Suprapubic skin (tissue), 4 donors: Measurements from ENCODE around the gene ADCYAP1R1.

Source experiments
- POLR2A ChIP-seq, 2 donors: fragments of 450-650 bp; IDR thresholded peaks; one replicate each; pipeline ENCODE4 v1.6.1; 2017; ENCODE audit warnings: antibody characterized with exemption in 2 of 2, mild to moderate bottlenecking in 2 of 2, moderate library complexity in 2 of 2
- POLR2AphosphoS5 ChIP-seq, 3 donors: sonication (generic); formaldehyde crosslinking; IDR thresholded peaks; one replicate each; pipeline ENCODE4 v1.6.1; 2017; ENCODE audit warnings: antibody characterized with exemption in 3 of 3
- TF ChIP-seq, protein P1 (sequence below), 2 donors: fragments of 200-600 bp in 1 of 2; fragments of 450-650 bp in 1 of 2; sonication (generic) in 1 of 2; IDR thresholded peaks; one replicate each; pipeline ENCODE4 v1.5.1; 2016 to 2019; ENCODE audit warnings: antibody characterized with exemption in 2 of 2, mild to moderate bottlenecking in 1 of 2, moderate library complexity in 1 of 2

DNA sequence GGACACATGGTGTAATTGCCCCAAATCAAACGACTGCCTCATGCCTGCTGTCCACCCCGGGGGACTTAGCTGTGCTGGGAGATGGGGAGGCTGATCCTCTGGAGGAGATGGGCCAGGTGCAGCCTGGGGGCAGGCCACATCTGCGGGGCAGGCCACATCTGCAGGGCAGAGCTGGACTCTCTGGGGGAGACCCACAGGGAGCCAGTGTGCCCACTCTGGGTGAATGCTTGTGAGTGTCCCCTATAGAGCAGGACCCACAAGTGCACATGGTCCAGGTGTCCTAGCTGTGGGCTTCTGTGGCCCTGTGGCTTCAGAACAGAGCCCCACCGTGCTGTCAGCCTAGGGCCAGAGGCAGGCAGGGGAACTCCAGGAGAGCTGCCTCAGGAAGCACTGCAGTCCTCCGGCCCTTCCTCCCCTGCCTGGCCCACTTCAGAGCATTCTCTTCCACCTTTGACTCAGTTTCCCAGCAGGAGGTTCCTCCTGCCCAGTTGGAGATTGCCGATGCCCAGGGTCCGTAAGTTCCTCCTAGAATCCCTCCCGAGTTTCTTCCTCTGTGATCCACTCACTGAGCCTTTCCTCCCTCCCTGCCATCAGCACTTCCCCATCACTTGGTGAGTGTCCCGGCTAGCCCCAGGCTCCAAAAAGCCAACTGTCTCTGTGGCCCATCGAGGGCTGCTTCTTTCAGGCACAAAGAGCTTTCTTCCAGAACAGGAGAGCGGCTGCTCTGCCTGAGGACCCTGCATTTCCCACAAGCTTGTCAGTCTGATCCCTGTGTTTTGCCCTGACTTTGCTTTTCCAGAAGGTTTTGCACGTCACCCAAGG, 50.3 kb downstream of the ADCYAP1R1 start:
- TF ChIP-seq, protein P1, sequence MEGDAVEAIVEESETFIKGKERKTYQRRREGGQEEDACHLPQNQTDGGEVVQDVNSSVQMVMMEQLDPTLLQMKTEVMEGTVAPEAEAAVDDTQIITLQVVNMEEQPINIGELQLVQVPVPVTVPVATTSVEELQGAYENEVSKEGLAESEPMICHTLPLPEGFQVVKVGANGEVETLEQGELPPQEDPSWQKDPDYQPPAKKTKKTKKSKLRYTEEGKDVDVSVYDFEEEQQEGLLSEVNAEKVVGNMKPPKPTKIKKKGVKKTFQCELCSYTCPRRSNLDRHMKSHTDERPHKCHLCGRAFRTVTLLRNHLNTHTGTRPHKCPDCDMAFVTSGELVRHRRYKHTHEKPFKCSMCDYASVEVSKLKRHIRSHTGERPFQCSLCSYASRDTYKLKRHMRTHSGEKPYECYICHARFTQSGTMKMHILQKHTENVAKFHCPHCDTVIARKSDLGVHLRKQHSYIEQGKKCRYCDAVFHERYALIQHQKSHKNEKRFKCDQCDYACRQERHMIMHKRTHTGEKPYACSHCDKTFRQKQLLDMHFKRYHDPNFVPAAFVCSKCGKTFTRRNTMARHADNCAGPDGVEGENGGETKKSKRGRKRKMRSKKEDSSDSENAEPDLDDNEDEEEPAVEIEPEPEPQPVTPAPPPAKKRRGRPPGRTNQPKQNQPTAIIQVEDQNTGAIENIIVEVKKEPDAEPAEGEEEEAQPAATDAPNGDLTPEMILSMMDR (IDR thresholded peaks at IDR 0.05): no peak
- TF ChIP-seq POLR2AphosphoS5 (IDR thresholded peaks at IDR 0.05) (no peak), POLR2A (IDR thresholded peaks at IDR 0.05) (no peak)
